T47D (cell line): Measurements from ENCODE around the gene LRRC66.

ENCODE experiments used
- DNase-seq, 2 experiments: peaks; one replicate each; pipeline versions ENCODE4 v3.0.0 to v3.0.0-alpha.2; 2011 to 2012; ENCODE audit warnings: low read depth in 1 of 2, low spot score in 1 of 2
- JUND ChIP-seq: IDR thresholded peaks from 2 replicates; pipeline ENCODE4 v1.6.1; 2012; ENCODE audit warnings: low read depth
- in situ Hi-C: cut with HindIII; loops from 2 replicates; pipeline ENCODE4 v1.10.0; 2016; ENCODE audit warnings: low sequenced_read_pairs, low pct_unique_long_range_greater_than_20kb

Gene LRRC66

GRCh38 chr4:52037689-52038102 lies 17.5 kb upstream of the LRRC66 start:
- no peak for DNase-seq
- TF ChIP-seq JUND = no peak
- in situ Hi-C loops = no loop called here

- in situ Hi-C loops = no loop called here
- no peak for TF ChIP-seq JUND
- DNase-seq = no peak
These were observed 16.8 kb upstream of the LRRC66 start for GRCh38 chr4:52036886-52037530.

GRCh38 chr4:52035190-52035589 lies 15.0 kb upstream of the LRRC66 start:
- TF ChIP-seq JUND = no peak
- DNase-seq = peak in 1 of 2 experiments; percentile 5
- in situ Hi-C loops = no loop called here

- peak in 1 of 2 experiments; percentile 1 for DNase-seq
- TF ChIP-seq JUND = no peak
- in situ Hi-C loops = no loop called here
These were observed 11.8 kb upstream of the LRRC66 start for GRCh38 chr4:52032005-52032404.

GRCh38 chr4:52028970-52029369 lies 8.8 kb upstream of the LRRC66 start:
- in situ Hi-C loops = no loop called here
- no peak for TF ChIP-seq JUND
- no peak for DNase-seq

GRCh38 chr4:52017814-52018213 lies 2.3 kb downstream of the LRRC66 start:
- no peak for TF ChIP-seq JUND
- in situ Hi-C loops = no loop called here
- DNase-seq = no peak

- in situ Hi-C loops = no loop called here
- DNase-seq = no peak
- TF ChIP-seq JUND = no peak
These were observed 3.2 kb downstream of the LRRC66 start for GRCh38 chr4:52016981-52017380.

- peak in 1 of 2 experiments; percentile 43 for DNase-seq
- in situ Hi-C loops = no loop called here
- no peak for TF ChIP-seq JUND
These were observed 4.8 kb downstream of the LRRC66 start for GRCh38 chr4:52015366-52015765.

- in situ Hi-C loops = no loop called here
- DNase-seq = no peak
- no peak for TF ChIP-seq JUND
These were observed 5.3 kb downstream of the LRRC66 start for GRCh38 chr4:52014903-52015302.

GRCh38 chr4:52012651-52013050 lies 7.5 kb downstream of the LRRC66 start:
- TF ChIP-seq JUND = no peak
- in situ Hi-C loops = no loop called here
- no peak for DNase-seq

GRCh38 chr4:52010986-52011385 lies 9.2 kb downstream of the LRRC66 start:
- in situ Hi-C loops = no loop called here
- no peak for DNase-seq
- TF ChIP-seq JUND = no peak

GRCh38 chr4:52006887-52007286 lies 13.3 kb downstream of the LRRC66 start:
- in situ Hi-C loops = no loop called here
- no peak for DNase-seq
- no peak for TF ChIP-seq JUND

GRCh38 chr4:52005604-52006273 lies 14.4 kb downstream of the LRRC66 start:
- no peak for DNase-seq
- TF ChIP-seq JUND = no peak
- in situ Hi-C loops = no loop called here
